K562 (cell line): ENCODE data around the gene RPAP2.

Experiments used
- EZH2 ChIP-seq: IDR thresholded peaks from 2 replicates; pipeline ENCODE4 v1.6.1; 2012; ENCODE audit warnings: low read depth, mild to moderate bottlenecking, inconsistent platforms, low read length, borderline replicate concordance
- FOS ChIP-seq: IDR thresholded peaks from 3 replicates; pipeline ENCODE4 v1.6.1; 2011; ENCODE audit not compliant: insufficient read length; ENCODE audit errors: extremely low read depth
- FOXK2 ChIP-seq, 2 experiments: fragments of 450-650 bp; IDR thresholded peaks in 1 of 2; conservative IDR thresholded peaks in 1 of 2; 2 replicates each; pipeline ENCODE4 v1.6.1; 2016; ENCODE audit warnings: low read depth in 2 of 2, mild to moderate bottlenecking in 1 of 2
- HDAC2 ChIP-seq: fragments of 450-650 bp; IDR thresholded peaks from 2 replicates; pipeline ENCODE4 v1.6.1; 2016; ENCODE audit warnings: mild to moderate bottlenecking
- MAFG ChIP-seq: fragments of 450-650 bp; conservative IDR thresholded peaks from 2 replicates; pipeline ENCODE4 v1.6.1; 2016; ENCODE audit warnings: missing genetic modification characterization, missing compliant biosample characterization
- RBM15 ChIP-seq: fragments of 200-400 bp; formaldehyde crosslinking; IDR thresholded peaks from 2 replicates; pipeline ENCODE4 v1.6.1; 2018; ENCODE audit warnings: mild to moderate bottlenecking, low read length, moderate library complexity; ENCODE audit not compliant: insufficient read depth
- SIRT6 ChIP-seq: IDR thresholded peaks from one replicate; pipeline ENCODE4 v1.6.1; 2012; ENCODE audit warnings: low read depth, mild to moderate bottlenecking, control low read depth, inconsistent platforms, low read length, moderate library complexity
- U2AF1 ChIP-seq: fragments of 200-400 bp; formaldehyde crosslinking; optimal IDR thresholded peaks from 2 replicates; pipeline ENCODE3; 2017; ENCODE audit warnings: mild to moderate bottlenecking, low read depth, low read length, moderate library complexity
- ZBTB1 ChIP-seq: sonication (generic); formaldehyde crosslinking; IDR thresholded peaks from 2 replicates; pipeline ENCODE4 v1.8.1; 2023; ENCODE audit warnings: missing genetic modification reagents, low read depth, mild to moderate bottlenecking, borderline replicate concordance
- ZNF133 ChIP-seq: fragments of 250-450 bp; sonication (Bioruptor Pico); IDR thresholded peaks from 2 replicates; pipeline ENCODE4 v1.4.0; 2020; ENCODE audit warnings: mild to moderate bottlenecking
- ZNF165 ChIP-seq: fragments of 250-450 bp; sonication (Bioruptor Pico); IDR thresholded peaks from 2 replicates; pipeline ENCODE4 v1.4.0; 2020; ENCODE audit warnings: borderline replicate concordance
- TF ChIP-seq, protein P1 (sequence below), 3 experiments: IDR thresholded peaks in 2 of 3; conservative IDR thresholded peaks in 1 of 3; 2 replicates each; pipeline ENCODE4 v1.5.1; 2011 to 2012; ENCODE audit warnings: low read length in 3 of 3, mild to moderate bottlenecking in 3 of 3, control low read depth in 2 of 3, improper control_type of control experiment in 1 of 3, inconsistent platforms in 1 of 3, low read depth in 1 of 3, mixed read lengths in 1 of 3, moderate library complexity in 1 of 3; ENCODE audit not compliant: insufficient read depth in 2 of 3
- TF ChIP-seq, protein P2 (sequence below): sonication (generic); formaldehyde crosslinking; IDR thresholded peaks from 2 replicates; pipeline ENCODE4 v1.8.0; 2022; ENCODE audit warnings: mild to moderate bottlenecking, missing genetic modification reagents

DNA sequence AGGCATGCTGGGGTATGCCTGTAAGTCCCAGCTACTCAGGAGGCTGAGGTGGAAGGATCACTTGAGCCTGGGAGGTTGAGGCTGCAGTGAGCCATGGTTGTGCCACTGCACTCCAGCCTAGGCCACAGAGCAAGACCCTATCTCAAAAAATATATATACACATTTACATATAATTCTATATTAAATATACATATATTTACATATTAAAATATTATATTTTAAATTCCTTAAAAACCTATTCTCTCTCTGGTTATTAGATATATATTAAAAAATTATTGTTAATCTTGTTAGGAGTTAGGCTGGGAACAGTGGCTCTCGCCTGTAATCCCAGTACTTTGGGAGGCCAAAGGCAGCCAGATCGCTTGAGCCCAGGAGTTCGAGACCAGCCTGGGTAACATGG, 22.8 kb upstream of the RPAP2 start:
- no peak for TF ChIP-seq FOS
- TF ChIP-seq MAFG (tag): no peak
- no peak for TF ChIP-seq ZBTB1 (CRISPR knock-in tag)
- no peak for TF ChIP-seq FOXK2 (conservative IDR thresholded peaks at IDR 0.05 in 1 of 2, IDR thresholded peaks at IDR 0.05 in 1 of 2; ENCODE audit: low read depth in 2 of 2)
- TF ChIP-seq HDAC2: no peak
- TF ChIP-seq, protein P1, sequence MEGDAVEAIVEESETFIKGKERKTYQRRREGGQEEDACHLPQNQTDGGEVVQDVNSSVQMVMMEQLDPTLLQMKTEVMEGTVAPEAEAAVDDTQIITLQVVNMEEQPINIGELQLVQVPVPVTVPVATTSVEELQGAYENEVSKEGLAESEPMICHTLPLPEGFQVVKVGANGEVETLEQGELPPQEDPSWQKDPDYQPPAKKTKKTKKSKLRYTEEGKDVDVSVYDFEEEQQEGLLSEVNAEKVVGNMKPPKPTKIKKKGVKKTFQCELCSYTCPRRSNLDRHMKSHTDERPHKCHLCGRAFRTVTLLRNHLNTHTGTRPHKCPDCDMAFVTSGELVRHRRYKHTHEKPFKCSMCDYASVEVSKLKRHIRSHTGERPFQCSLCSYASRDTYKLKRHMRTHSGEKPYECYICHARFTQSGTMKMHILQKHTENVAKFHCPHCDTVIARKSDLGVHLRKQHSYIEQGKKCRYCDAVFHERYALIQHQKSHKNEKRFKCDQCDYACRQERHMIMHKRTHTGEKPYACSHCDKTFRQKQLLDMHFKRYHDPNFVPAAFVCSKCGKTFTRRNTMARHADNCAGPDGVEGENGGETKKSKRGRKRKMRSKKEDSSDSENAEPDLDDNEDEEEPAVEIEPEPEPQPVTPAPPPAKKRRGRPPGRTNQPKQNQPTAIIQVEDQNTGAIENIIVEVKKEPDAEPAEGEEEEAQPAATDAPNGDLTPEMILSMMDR (IDR thresholded peaks at IDR 0.05 in 2 of 3, conservative IDR thresholded peaks at IDR 0.05 in 1 of 3; ENCODE audit: insufficient read depth in 2 of 3, low read depth in 1 of 3, low read length in 3 of 3): no peak
- TF ChIP-seq, protein P2, sequence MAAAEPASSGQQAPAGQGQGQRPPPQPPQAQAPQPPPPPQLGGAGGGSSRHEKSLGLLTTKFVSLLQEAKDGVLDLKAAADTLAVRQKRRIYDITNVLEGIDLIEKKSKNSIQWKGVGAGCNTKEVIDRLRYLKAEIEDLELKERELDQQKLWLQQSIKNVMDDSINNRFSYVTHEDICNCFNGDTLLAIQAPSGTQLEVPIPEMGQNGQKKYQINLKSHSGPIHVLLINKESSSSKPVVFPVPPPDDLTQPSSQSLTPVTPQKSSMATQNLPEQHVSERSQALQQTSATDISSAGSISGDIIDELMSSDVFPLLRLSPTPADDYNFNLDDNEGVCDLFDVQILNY (CRISPR knock-in tag): no peak
- TF ChIP-seq ZNF165 (CRISPR knock-in tag): no peak
- TF ChIP-seq U2AF1: no peak
- no peak for TF ChIP-seq RBM15
- no peak for TF ChIP-seq ZNF133 (CRISPR knock-in tag)
- no peak for TF ChIP-seq SIRT6
- TF ChIP-seq EZH2: no peak
